OCI-LY3 (cell line): ENCODE data around the gene CLCN4.

Experiments used
- EZH2phosphoT487 ChIP-seq: fragments of 200-600 bp; shearing (Covaris generic); IDR thresholded peaks from 2 replicates; pipeline ENCODE4 v1.6.1; 2018; ENCODE audit warnings: antibody characterized with exemption, mixed run types, low read depth
- TF ChIP-seq, protein P1 (sequence below): fragments of 200-600, 300-600 bp; sonication (generic); IDR thresholded peaks from 2 replicates; pipeline ENCODE4 v1.5.1; 2014; ENCODE audit warnings: antibody characterized with exemption, low read length, low read depth

DNA sequence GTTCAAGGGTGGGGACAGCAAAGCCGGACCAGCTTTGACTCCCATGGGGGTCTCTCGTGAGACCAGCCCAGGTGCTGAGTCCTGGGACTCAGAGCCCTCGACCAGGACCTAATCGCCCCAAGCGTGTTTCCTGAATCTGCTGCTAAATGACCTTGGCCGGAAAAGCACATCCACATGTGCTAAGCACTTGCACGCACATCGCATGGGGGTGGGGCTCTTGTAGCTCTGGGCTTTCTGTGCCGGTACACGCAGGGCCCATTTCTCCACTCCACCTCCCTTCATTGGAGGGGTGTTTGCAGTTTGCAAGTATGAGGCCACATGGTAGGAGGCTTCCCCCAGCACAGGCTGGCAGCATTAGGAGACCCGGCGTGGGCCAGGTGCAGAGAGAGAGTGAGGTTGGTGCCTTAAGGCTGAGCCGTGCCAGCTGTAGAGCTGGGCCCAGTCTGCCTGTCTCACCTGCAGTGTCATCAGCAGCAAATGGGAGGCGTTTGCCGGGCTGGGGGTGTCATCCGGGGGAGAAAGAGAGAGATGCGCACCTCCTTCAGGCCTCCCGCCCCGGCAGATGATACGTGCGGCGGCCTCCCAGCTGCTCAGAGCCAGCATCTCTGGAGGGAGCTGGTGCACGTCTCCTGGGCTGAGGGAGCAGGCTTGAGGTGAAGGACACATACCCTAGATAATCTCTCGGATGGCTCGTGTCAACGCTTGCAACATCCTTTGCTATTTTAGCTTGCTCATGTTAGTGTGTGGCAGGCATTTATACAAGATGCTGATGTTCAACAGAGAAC lies 45.2 kb upstream of the CLCN4 start:
- TF ChIP-seq, protein P1, sequence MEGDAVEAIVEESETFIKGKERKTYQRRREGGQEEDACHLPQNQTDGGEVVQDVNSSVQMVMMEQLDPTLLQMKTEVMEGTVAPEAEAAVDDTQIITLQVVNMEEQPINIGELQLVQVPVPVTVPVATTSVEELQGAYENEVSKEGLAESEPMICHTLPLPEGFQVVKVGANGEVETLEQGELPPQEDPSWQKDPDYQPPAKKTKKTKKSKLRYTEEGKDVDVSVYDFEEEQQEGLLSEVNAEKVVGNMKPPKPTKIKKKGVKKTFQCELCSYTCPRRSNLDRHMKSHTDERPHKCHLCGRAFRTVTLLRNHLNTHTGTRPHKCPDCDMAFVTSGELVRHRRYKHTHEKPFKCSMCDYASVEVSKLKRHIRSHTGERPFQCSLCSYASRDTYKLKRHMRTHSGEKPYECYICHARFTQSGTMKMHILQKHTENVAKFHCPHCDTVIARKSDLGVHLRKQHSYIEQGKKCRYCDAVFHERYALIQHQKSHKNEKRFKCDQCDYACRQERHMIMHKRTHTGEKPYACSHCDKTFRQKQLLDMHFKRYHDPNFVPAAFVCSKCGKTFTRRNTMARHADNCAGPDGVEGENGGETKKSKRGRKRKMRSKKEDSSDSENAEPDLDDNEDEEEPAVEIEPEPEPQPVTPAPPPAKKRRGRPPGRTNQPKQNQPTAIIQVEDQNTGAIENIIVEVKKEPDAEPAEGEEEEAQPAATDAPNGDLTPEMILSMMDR, result no peak
- TF ChIP-seq EZH2phosphoT487, result no peak
